GM19328 (cell line): ENCODE data around the gene CPM.

ENCODE experiments used
- ATAC-seq: cut with Tn5 transposase; IDR thresholded peaks from one replicate; pipeline ENCODE4 v1.9.1; 2021; ENCODE audit warnings: mild to moderate bottlenecking, moderate library complexity; ENCODE audit not compliant: unreplicated experiment

The CPM gene

GRCh38 chr12:68932961-68933893, at the start of gene CPM:
CPM (minus strand) TSS chr12:68933171; CDS start chr12:68932837, 334 bp downstream.
- peak; percentile 98 for ATAC-seq

DNA sequence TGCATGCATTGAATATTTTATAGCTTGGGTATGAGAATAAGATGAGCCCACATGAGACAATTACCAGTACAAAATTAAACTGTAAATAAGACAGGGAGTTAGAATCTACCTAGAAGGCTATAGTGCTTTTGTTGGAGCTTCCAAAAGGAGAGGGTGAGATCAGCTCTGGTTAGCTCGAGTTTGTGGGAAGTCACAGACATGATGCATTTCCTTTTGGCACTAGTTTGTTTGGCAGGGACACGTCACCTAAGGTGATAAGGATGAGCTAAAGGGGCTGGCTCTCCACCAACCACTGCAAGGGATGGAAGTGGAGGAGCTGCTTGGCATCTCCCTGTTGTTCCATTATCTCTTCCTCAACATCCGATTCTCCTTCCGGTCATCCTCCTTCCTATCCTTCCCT, 48.5 kb upstream of the CPM start:
- no peak for ATAC-seq

GRCh38 chr12:68980476-68981212, 47.7 kb upstream of the CPM start:
- ATAC-seq, result no peak

DNA sequence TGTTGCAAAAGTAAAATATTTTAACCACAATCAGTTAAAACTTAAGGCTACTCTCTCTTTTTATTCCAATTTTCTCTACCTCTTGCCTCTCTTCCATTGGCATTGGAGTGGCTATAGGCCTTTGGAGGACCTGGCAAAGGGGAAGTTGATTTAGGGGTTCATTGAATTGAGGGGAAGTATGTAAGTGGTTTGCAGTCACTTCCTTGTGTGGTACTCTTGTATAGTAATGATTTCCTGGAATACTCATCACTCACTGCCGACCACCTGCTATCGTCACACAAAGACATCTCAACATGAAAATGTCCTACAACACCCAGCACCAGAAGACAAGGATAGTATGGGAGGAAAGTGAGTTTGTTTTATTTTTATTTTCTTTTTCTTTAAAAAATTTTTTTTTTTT, 45.7 kb upstream of the CPM start:
- ATAC-seq, result no peak

- ATAC-seq, result no peak
Observed at GRCh38 chr12:68977909-68978610, 45.1 kb upstream of the CPM start.

DNA sequence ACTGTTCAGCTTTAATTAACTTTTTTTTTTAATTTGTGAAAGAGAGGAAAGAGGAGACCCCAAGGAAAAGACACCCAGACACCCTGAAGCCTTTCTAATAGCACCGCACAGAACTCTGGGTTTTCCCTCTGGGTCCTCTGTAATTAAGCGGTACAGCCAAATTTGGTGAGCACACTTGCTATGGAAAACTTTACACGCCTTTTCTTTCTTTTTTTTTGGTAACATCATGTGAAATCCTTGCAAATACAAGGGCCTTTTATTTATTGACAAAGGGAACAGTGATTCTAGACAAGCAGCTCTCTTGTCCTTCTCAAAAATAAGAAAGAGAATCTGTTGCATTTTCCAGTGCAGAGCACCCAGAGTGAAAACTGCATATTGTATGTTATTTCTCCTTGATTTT, 44.4 kb upstream of the CPM start:
- no peak for ATAC-seq

DNA sequence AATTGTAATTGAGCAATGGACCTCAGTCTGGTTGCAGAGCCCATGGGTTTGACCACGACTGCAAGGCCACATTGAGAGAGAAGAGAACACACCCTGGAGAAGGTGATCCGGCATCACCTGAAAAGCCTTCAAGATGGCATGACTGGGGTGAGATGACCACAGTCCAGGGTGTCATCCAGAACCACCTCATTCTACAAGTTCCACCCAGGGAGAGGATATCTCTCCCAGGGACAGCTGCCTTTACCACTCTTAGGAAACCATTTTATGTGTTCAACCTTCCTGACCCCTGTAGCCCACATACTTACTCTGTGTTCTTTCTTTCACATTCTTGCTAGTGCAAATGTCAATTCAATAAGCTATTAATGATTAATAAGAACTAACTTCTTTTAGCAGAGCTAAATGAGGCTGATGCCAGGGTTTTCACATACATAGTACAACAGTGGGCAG, 43.4 kb upstream of the CPM start:
- no peak for ATAC-seq

DNA sequence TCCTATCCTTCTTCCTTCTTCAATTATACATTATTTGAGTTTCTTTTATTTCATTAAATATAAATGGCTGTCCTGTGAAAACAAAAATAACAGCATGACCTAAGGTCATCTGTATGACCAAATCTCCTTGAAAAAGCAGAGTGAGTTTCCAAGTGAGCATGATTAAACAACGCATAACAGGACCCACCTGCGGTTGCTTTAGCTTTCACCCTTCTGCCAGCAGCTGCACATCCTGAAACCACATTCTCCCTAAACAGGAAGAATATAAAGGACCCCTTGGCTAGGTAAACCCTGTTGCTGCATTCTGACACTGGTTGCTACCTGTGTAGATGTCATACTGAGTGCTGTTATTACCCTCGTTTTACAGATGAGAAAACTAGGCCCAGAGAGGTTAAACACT, 42.8 kb upstream of the CPM start:
- ATAC-seq, result no peak

DNA sequence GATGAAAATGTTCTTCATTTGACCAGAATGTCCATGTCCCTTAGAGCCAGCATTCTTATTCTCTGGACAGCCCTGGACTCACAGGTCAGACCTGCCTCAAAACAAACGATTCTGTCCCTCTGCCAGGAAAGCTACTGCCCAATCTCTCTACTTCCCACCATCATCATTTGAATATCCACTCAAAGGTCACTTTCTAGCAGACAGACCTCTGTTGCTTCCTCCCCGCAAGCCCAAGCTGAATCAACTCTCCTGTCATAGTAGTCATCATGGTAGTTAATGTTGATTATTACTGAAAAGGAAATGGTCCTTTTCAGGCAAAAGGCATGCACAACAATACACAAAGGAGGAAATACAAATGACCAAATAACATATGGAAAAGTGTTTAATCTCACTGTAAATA, 39.6 kb upstream of the CPM start:
- no peak for ATAC-seq

DNA sequence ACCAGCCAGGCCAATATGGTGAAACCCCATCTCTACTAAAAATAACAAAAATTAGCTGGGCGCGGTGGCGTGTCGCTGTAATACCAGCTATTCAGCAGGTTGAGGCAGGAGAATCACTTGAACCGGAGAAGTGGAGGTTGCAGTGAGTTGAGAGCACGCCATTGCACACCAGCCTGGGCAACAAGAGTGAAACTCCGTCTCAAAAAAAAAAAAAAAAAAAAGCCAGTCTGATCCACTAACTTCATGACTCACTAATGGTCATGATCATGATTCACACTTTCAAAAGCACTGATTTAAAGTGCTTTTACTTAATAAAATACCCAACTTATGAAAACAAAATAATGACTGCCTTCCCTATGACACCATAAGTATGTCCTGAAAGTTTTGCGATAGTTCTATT, 38.4 kb upstream of the CPM start:
- ATAC-seq, result no peak

DNA sequence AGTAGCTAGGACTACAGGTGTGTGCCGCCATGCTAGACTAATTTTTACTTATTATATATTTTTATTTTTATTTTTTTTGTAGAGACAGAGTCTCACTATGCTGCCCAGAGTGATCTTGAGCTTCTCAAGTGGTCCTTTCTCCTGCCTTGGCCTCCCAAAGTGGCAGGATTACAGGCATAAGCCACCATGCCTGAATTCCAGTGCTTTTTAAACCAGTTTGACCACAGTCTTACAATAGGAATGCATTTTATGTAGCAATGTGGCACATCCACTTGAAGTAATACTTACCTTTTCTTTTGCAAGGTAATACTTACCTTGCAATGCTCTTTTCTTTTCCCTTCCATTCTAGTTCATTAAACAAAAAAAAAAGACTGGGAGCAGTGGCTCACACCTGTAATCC, 38.0 kb upstream of the CPM start:
- no peak for ATAC-seq

DNA sequence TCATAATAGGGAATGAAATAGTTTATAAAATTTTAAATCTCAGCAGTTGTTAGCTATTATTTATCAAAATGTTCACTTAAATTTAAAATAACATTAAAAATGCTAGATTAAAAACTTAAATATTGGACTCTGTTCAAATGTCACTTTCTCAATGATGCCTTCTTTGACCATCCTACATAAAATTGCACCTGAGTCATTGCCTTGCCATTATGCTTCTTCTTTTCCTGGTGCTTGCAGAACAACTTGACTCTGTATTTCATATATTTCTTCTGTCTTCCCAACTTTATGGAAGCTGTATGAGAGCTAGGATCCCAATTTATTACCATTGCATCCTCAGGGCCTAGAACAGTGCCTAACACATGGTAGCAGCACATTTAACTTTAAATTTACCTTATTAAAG, 37.3 kb upstream of the CPM start:
- no peak for ATAC-seq

GRCh38 chr12:68967046-68967445, 34.1 kb upstream of the CPM start:
- ATAC-seq, result no peak

DNA sequence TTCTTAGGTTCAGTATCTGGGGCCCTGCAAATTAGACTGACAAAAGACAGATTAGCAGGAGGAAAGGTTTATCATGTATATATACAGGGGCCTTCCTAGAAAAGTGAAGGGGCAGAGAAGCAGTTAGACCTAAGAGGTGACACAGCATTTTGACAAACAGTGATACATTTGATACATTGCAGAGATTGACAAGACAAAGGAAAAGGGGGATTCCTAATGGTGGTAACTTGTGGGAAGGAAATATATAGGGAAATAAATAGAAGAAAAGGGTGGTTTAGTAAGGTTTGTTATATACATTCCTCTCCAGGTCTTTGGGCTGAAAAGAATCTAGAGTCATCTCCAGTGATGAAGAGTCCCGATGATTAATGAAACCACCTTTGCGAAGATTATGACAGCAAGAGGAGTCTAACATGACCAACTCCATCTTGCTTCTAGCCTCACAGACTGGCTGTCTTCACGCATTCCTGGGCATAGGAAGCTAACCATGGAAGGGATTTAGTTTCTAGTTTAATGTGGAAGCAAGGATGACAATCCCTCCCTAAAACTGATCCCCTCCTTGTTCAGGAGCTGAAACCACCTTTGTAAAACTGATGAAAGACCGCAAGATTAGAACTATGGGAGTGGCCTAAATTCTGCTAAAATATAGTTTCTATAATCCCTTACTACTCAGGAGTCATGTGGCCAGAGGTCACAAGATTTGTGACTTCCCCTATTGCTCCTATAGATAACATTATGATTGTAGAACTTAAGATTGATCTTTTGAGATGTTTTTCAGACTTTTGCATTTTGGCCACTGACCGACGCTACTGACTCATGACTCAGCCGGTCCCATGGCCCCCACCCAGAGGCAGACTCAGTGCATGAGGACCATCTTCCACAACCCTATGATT, 31.1 kb upstream of the CPM start:
- ATAC-seq, result no peak

- ATAC-seq, result no peak
Observed at GRCh38 chr12:68962877-68963855, 30.2 kb upstream of the CPM start.

DNA sequence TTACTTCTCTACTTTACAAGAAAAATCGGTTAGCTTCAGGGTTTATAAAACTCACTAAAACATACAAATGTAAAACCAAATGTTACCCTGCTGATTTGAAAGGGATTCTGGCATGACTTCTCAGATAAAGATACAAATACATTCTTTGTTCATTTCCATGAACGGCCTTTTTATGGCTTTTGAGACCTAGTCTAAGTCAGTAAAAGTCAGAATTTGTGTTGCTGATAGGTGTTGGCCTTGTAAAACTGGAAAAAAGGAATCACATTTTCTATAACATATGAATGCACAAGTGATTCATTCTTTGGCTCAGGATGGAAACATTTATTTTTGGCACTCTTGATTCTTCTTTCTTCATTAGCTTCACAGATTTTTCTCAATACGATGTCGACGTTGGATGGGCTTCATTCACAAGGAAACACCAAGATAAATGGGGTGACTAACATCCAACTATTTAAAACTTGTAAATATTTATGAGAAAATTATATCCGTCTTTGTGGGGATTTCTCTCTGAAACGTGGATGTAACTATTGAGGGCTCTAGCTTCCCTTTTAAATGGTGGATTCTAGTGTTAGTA, 27.0 kb upstream of the CPM start:
- no peak for ATAC-seq

DNA sequence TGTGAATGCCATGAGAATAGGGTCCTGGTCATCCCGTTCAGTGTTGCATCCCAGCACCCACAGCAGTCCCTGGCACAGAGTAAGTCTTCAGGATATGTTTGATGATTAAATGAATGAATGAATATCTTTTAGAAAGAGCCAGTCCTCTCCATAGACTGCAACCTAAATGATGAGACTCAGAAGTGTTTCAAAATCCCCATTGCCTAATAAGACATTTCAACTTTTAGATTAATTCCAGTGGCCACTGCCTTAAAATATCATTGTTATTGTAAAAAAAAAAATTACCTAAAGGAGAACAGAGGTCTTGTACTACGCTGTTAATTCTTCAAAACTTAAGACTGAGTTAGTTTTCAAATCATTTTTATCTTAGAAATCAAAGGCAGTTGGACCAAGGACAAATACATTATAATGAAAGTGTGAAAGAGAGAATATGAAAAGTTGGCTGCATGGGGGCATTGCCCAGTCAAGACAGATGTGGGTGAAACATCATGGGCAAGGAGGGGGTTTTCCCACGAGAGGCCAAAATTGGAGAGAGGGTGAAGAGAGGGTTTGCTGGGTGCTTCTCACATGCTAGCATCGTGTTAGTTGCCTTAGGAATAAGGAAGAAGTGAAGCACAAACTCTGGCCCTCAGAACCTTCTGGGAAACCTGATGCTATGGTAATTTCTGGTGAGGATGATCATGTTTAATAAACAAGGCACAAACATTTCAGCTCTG, 26.3 kb upstream of the CPM start:
- no peak for ATAC-seq

GRCh38 chr12:68958322-68958721, 25.4 kb upstream of the CPM start:
- peak; percentile 84 for ATAC-seq
